ENCODE data around the gene FBXO46. TPM values are rescaled to one million over a fixed set of nuclear protein-coding genes. Genes with fewer than 3 reads are reported as not detected.

Gene FBXO46
- total and polyA plus RNA-seq, 4 donors = 1.2 to 4.5 (median 3.6) TPM

GRCh38 chr19:45779231-45780145, 48.8 kb upstream of the FBXO46 start:
- peak; percentile 97 for DNase-seq (ENCODE audit: low spot score)
- no peak for TF ChIP-seq FOXA2 (IDR thresholded peaks at IDR 0.05)
- no peak for TF ChIP-seq REST (IDR thresholded peaks at IDR 0.05)
- TF ChIP-seq NR2F2 (IDR thresholded peaks at IDR 0.05) = no peak
- peak; percentile 30 for TF ChIP-seq SP1 (IDR thresholded peaks at IDR 0.05)
- TF ChIP-seq, protein P1, sequence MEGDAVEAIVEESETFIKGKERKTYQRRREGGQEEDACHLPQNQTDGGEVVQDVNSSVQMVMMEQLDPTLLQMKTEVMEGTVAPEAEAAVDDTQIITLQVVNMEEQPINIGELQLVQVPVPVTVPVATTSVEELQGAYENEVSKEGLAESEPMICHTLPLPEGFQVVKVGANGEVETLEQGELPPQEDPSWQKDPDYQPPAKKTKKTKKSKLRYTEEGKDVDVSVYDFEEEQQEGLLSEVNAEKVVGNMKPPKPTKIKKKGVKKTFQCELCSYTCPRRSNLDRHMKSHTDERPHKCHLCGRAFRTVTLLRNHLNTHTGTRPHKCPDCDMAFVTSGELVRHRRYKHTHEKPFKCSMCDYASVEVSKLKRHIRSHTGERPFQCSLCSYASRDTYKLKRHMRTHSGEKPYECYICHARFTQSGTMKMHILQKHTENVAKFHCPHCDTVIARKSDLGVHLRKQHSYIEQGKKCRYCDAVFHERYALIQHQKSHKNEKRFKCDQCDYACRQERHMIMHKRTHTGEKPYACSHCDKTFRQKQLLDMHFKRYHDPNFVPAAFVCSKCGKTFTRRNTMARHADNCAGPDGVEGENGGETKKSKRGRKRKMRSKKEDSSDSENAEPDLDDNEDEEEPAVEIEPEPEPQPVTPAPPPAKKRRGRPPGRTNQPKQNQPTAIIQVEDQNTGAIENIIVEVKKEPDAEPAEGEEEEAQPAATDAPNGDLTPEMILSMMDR (IDR thresholded peaks at IDR 0.05; ENCODE audit: low read depth, low read length, missing input control) = peak; percentile 40
- TF ChIP-seq EGR1 (IDR thresholded peaks at IDR 0.05; ENCODE audit: low read depth in 2 of 2) = no peak
- peak in 1 of 2 donors; percentile 72 for TF ChIP-seq RAD21 (IDR thresholded peaks at IDR 0.05)
- TF ChIP-seq, protein P2, sequence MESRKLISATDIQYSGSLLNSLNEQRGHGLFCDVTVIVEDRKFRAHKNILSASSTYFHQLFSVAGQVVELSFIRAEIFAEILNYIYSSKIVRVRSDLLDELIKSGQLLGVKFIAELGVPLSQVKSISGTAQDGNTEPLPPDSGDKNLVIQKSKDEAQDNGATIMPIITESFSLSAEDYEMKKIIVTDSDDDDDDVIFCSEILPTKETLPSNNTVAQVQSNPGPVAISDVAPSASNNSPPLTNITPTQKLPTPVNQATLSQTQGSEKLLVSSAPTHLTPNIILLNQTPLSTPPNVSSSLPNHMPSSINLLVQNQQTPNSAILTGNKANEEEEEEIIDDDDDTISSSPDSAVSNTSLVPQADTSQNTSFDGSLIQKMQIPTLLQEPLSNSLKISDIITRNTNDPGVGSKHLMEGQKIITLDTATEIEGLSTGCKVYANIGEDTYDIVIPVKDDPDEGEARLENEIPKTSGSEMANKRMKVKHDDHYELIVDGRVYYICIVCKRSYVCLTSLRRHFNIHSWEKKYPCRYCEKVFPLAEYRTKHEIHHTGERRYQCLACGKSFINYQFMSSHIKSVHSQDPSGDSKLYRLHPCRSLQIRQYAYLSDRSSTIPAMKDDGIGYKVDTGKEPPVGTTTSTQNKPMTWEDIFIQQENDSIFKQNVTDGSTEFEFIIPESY (IDR thresholded peaks at IDR 0.05) = no peak
- no peak for TF ChIP-seq RXRA (IDR thresholded peaks at IDR 0.05)
- no peak for TF ChIP-seq FOXA1 (IDR thresholded peaks at IDR 0.05)
- no peak for TF ChIP-seq TAF1 (conservative IDR thresholded peaks at IDR 0.05)
- TF ChIP-seq HNF4A (conservative IDR thresholded peaks at IDR 0.05) = no peak
- no peak for TF ChIP-seq JUND (IDR thresholded peaks at IDR 0.05)
- WGBS = 12% methylated on average over 48 of the region's 48 CpGs
- Histone ChIP-seq H3K36me3 (ENCODE audit: control insufficient read depth in 4 of 4, insufficient read depth in 3 of 4, low read depth in 1 of 4, low read length in 3 of 4) (no peaks in the 10 kb centered on the region), H3K4me3 (ENCODE audit: low read depth in 1 of 3, low read length in 3 of 3) (no peak overlapping the region), H3K9ac (ENCODE audit: low read depth in 1 of 2, low read length in 2 of 2) (no peak overlapping the region), H3K9me3 (ENCODE audit: control insufficient read depth in 4 of 4, low read length in 3 of 4) (no peaks in the 10 kb centered on the region), H3K4me1 (ENCODE audit: control insufficient read depth in 4 of 4, insufficient read depth in 4 of 4, low read length in 3 of 4) (peaks cover 3 to 24% (median 8%) of the 10 kb centered on the region in 4 donors), H3K27me3 (ENCODE audit: control insufficient read depth in 4 of 4, insufficient read depth in 4 of 4, low read length in 3 of 4) (no peaks in the 10 kb centered on the region), H3K27ac (ENCODE audit: low read depth in 1 of 2, low read length in 2 of 2) (no peak overlapping the region)

DNA sequence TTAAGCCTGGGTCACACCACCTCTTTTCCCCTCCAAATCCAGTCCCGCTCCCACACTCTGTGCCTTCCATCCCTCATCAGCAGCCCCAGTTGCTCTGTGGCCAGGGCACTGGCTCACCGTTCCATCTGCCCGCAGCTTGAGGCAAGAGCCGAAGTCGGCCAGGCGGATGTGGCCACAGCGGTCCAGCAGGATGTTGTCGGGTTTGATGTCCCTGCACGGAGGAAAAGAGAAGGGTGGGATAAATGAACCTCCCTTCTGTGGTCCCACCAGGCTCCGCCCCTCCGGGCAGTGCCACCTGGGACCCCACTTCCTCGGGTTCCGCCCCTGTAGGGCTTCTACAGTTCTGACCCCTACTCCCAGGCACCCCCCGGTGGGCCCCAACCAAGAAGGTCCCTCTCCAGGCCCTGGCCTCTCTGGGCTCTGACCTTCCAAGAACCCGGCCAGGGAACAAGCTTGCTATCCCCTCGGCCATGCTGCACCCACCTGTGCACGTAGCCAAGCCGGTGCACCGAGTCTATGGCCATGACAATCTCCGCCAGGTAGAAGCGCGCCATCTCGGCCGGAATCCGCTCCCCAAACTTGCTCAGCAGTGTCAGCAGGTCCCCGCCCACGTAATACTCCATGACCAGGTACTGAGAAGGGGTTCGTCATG, 47.4 kb upstream of the FBXO46 start:
- no peak overlapping the region for H3K9ac ChIP-seq (ENCODE audit: low read depth in 1 of 2, low read length in 2 of 2)
- DNase-seq (ENCODE audit: low spot score) = no peak
- no peaks in the 10 kb centered on the region for H3K9me3 ChIP-seq (ENCODE audit: control insufficient read depth in 4 of 4, low read length in 3 of 4)
- no peaks in the 10 kb centered on the region for H3K27me3 ChIP-seq (ENCODE audit: control insufficient read depth in 4 of 4, insufficient read depth in 4 of 4, low read length in 3 of 4)
- H3K4me1 ChIP-seq (ENCODE audit: control insufficient read depth in 4 of 4, insufficient read depth in 4 of 4, low read length in 3 of 4) = peaks cover 3 to 28% (median 10%) of the 10 kb centered on the region in 4 donors
- WGBS = 96% methylated on average over 28 of the region's 28 CpGs
- no peaks in the 10 kb centered on the region for H3K36me3 ChIP-seq (ENCODE audit: control insufficient read depth in 4 of 4, insufficient read depth in 3 of 4, low read depth in 1 of 4, low read length in 3 of 4)
- H3K4me3 ChIP-seq (ENCODE audit: low read depth in 1 of 3, low read length in 3 of 3) = no peak overlapping the region
- H3K27ac ChIP-seq (ENCODE audit: low read depth in 1 of 2, low read length in 2 of 2) = no peak overlapping the region
- TF ChIP-seq HNF4G (IDR thresholded peaks at IDR 0.05) (no peak), TAF1 (conservative IDR thresholded peaks at IDR 0.05) (no peak), JUND (IDR thresholded peaks at IDR 0.05) (no peak), MAX (IDR thresholded peaks at IDR 0.05) (no peak), RXRA (IDR thresholded peaks at IDR 0.05) (no peak), FOXA2 (IDR thresholded peaks at IDR 0.05) (no peak), RAD21 (IDR thresholded peaks at IDR 0.05) (no peak), NR2F2 (IDR thresholded peaks at IDR 0.05) (no peak), GABPA (IDR thresholded peaks at IDR 0.05 in 1 of 2, conservative IDR thresholded peaks at IDR 0.05 in 1 of 2) (no peak)
- TF ChIP-seq, protein P1 (IDR thresholded peaks at IDR 0.05; ENCODE audit: low read depth, low read length, missing input control) = no peak

Data from liver (tissue), 9 donors.